Measurements from ENCODE around the gene NTM.

The NTM gene

GRCh38 chr11:131893988-131894387, 523.6 kb downstream of the NTM start:
- no peak overlapping the region for H3K4me3 ChIP-seq (ENCODE audit: low read length)
- TF ChIP-seq ZNF274 (IDR thresholded peaks at IDR 0.05; ENCODE audit: low read depth, low read length): no peak

GRCh38 chr11:131894615-131895544, 524.5 kb downstream of the NTM start:
- no peak overlapping the region for H3K4me3 ChIP-seq (ENCODE audit: low read length)
- no peak for TF ChIP-seq ZNF274 (IDR thresholded peaks at IDR 0.05; ENCODE audit: low read depth, low read length)

- no peak for TF ChIP-seq ZNF274 (IDR thresholded peaks at IDR 0.05; ENCODE audit: low read depth, low read length)
- H3K4me3 ChIP-seq (ENCODE audit: low read length): no peak overlapping the region
Observed at GRCh38 chr11:131895865-131896264, 525.5 kb downstream of the NTM start.

GRCh38 chr11:131896978-131897615, 526.7 kb downstream of the NTM start:
- no peak overlapping the region for H3K4me3 ChIP-seq (ENCODE audit: low read length)
- no peak for TF ChIP-seq ZNF274 (IDR thresholded peaks at IDR 0.05; ENCODE audit: low read depth, low read length)

DNA sequence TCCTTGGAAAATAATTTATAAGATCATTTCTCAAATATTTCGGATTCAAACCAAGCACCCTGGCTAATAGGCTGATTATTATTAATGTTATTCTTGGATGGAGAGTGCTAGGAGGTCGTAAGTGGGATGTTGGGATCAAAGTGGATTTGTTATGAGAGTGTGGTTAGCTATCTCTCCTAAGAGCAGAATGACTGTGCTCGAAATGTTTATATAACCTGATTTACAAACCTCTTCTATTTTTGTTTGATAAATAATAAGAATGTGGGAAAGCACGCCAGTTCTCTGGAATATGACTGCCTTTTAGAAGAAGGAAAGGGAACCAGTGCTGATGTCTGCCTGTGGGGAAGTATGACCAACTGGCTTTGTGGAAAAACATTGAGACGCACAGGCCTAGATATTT, 527.5 kb downstream of the NTM start:
- no peak for TF ChIP-seq ZNF274 (IDR thresholded peaks at IDR 0.05; ENCODE audit: low read depth, low read length)
- H3K4me3 ChIP-seq (ENCODE audit: low read length): no peak overlapping the region

- TF ChIP-seq ZNF274 (IDR thresholded peaks at IDR 0.05; ENCODE audit: low read depth, low read length): no peak
- H3K4me3 ChIP-seq (ENCODE audit: low read length): no peak overlapping the region
Observed at GRCh38 chr11:131898949-131899348, 528.5 kb downstream of the NTM start.

DNA sequence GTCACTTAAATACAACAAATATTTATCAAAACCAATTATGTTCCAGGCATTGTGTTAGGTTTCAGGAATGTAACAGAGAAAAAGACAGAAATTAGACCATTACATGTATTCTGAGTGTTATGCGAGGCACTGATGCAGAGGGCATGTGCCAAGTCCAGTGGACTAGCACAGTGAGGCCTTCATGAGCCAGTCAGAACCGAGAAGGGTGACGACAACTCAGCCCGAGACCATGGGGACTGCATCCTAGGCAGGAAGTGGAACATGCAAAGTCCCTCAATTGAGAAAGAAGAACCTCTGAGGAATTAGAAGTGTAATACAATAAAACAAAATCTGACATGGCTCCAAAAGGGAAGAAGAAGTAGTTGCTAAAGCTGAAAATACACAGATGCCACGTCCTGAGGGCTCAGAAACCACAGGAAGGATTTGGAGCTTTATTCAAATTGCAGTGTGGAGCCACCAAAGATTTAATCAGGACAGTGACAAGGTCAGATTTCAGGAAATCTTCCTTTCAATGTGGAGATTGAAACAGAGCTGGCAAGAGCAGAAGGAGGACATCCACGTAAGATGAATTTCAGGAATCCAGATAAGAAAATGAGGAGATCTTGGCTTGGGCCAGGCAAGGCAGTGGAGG, 529.6 kb downstream of the NTM start:
- no peak overlapping the region for H3K4me3 ChIP-seq (ENCODE audit: low read length)
- TF ChIP-seq ZNF274 (IDR thresholded peaks at IDR 0.05; ENCODE audit: low read depth, low read length): no peak

- H3K4me3 ChIP-seq (ENCODE audit: low read length): no peak overlapping the region
- no peak for TF ChIP-seq ZNF274 (IDR thresholded peaks at IDR 0.05; ENCODE audit: low read depth, low read length)
Observed at GRCh38 chr11:131902421-131902820, 532.0 kb downstream of the NTM start.

DNA sequence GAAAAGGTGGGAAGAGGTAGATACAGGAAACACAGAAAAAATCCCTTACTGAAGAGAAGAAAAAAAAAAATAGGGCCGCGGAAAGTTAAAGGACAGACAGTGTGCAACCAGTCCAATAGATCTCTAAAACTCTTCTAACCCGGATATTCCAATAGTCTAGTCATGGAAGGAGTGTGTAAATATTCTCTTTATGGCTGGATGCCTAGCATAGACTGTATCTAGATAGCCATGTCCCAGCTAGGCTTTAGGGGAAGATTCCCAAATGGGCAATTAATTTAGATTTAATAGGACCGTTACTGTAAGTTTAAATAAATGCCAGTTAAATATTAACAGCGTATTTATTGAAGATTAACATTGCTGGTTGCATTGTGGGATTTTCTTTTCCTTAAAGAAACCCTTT, 532.7 kb downstream of the NTM start:
- no peak overlapping the region for H3K4me3 ChIP-seq (ENCODE audit: low read length)
- TF ChIP-seq ZNF274 (IDR thresholded peaks at IDR 0.05; ENCODE audit: low read depth, low read length): no peak

DNA sequence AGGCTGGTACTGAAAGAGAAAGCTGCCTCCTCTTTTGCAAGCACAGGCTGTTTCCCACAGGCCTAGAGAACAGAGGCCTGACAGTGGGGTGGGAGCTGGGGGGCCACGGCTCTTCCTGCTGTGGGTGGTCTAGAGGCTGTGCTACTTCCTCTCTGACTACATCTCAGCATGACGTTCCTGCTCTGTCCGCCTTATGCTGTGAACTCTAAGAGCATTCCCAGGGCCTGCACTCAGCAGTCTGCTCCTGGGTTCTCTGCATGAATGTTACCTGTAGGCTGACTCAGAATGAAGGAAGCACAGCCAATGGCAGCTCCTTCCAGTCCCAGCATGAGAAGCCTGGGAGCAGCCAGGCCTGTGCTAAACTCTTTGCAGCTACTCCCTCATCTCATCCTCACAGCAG, 534.3 kb downstream of the NTM start:
- no peak for TF ChIP-seq ZNF274 (IDR thresholded peaks at IDR 0.05; ENCODE audit: low read depth, low read length)
- no peak overlapping the region for H3K4me3 ChIP-seq (ENCODE audit: low read length)

DNA sequence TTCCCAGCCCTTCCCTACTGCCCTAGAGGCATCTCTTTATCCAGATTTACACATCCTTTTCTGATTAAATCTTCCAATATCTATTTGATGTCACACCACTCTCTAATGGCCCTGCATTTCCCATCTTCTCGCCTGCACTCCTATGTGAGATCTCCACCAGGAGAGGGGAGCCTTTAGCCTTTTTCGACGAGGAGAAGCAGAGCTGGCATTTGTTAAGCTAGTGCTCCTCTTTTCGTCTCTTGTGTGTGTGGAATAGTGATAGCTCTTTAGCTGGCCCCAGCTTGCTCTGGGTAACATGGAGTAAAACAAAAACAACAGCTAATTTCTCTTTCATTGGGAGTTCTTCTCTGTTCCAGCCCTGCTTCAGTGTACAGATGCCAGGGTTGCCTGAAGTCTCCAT, 536.5 kb downstream of the NTM start:
- no peak for TF ChIP-seq ZNF274 (IDR thresholded peaks at IDR 0.05; ENCODE audit: low read depth, low read length)

DNA sequence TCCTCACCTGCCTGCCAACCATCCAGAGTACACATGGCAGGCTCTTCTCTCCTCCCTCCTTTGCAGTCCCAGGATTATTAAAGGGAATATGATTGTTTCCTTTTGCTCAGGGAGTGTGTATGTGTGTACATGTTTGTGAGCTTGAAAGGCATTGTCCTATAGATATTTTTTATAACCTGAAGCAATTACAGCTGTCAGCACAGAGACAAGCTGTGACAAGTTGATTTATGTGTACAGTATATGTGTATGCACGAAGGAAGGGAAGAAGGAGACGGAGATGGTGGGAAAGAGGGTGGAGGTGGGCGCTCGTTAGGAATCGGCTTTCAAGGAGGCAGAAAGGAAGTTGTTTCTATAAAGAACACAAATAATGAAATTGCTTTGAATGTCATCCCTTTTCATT, 537.0 kb downstream of the NTM start:
- no peak for TF ChIP-seq ZNF274 (IDR thresholded peaks at IDR 0.05; ENCODE audit: low read depth, low read length)
- H3K4me3 ChIP-seq (ENCODE audit: low read length): no peak overlapping the region

More for the DNA sequence above, 536.5 kb downstream of the NTM start:
- no peak overlapping the region for H3K4me3 ChIP-seq (ENCODE audit: low read length)

- no peak for TF ChIP-seq ZNF274 (IDR thresholded peaks at IDR 0.05; ENCODE audit: low read depth, low read length)
- H3K4me3 ChIP-seq (ENCODE audit: low read length): no peak overlapping the region
Observed at GRCh38 chr11:131908316-131908715, 537.9 kb downstream of the NTM start.

DNA sequence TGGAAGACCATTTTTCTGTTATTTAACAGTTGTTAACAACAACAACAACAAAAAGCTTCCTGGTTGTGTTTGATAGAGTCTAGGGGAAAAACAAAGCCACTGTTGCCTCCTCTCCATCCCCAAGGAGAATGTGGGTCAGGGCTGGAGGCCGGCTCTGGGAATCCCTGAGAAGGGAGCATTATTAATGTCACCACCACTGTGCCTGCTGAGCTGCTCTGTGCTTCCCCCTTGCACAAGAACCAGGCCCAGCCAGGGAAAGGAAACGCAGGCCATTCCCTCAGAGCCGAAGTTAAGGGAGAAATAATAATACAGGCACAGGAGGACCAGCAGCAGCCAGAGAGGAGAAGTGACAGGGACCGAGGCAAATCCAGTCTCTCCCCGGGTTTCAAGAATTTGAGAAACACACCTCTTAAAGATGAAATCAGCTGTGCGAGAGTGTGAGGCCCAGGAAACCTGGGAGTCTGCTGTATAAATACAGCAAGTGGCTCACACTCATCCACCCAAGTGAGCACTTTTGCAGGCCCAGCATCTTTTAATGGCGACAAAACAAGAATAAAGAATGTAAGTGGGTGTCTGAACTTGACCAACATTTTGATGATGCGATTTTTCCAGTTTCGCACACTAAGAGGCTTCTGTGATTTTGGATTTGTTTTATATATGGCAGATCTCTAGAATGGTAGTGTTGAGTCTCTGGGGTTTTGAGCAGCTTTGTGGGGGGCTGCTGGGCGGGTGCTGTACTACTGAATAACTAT, 539.2 kb downstream of the NTM start:
- no peak for TF ChIP-seq ZNF274 (IDR thresholded peaks at IDR 0.05; ENCODE audit: low read depth, low read length)
- H3K4me3 ChIP-seq (ENCODE audit: low read length): no peak overlapping the region
